ENCODE results near the gene MLXIP. TPM values are rescaled to one million over a fixed set of nuclear protein-coding genes. Genes with fewer than 3 reads are reported as not detected.

MLXIP gene
- total and polyA plus RNA-seq, 2 experiments from 2014 or later: 16.2 to 23.0 TPM

DNA sequence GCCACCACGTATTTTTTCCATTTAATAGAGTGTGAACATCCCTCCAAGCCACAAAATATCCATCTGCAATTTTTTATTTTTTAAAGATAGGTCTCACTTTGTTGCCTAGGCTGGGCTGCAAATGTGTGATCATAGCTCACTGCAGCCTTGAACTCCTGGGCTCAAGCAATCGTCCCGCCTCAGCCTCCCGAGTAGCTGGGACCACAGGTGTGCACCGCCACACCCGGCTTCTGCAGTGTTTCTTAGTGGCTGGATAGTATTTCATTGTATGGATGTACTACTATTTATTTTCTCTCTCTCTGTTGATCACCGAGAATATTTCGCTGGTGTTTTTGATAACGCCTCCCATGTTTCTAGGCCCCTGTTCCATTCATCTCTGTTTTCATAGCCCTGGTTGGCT is 17.5 kb downstream of the MLXIP start:
- TF ChIP-seq ZNF462 (CRISPR knock-in tag; IDR thresholded peaks at IDR 0.05) (no peak), NANOG (IDR thresholded peaks at IDR 0.05; ENCODE audit: borderline replicate concordance) (no peak), POLR2AphosphoS5 (IDR thresholded peaks at IDR 0.05; ENCODE audit: low read depth) (no peak), CREB1 (CRISPR knock-in tag; IDR thresholded peaks at IDR 0.05; ENCODE audit: low read depth) (no peak), EZH2phosphoT487 (IDR thresholded peaks at IDR 0.05; ENCODE audit: unreplicated experiment) (no peak), STAT1 (IDR thresholded peaks at IDR 0.05; ENCODE audit: unreplicated experiment) (no peak), JUNB (IDR thresholded peaks at IDR 0.05; ENCODE audit: unreplicated experiment) (no peak), ZNF114 (CRISPR knock-in tag; IDR thresholded peaks at IDR 0.05) (no peak)
- TF ChIP-seq, protein P1, sequence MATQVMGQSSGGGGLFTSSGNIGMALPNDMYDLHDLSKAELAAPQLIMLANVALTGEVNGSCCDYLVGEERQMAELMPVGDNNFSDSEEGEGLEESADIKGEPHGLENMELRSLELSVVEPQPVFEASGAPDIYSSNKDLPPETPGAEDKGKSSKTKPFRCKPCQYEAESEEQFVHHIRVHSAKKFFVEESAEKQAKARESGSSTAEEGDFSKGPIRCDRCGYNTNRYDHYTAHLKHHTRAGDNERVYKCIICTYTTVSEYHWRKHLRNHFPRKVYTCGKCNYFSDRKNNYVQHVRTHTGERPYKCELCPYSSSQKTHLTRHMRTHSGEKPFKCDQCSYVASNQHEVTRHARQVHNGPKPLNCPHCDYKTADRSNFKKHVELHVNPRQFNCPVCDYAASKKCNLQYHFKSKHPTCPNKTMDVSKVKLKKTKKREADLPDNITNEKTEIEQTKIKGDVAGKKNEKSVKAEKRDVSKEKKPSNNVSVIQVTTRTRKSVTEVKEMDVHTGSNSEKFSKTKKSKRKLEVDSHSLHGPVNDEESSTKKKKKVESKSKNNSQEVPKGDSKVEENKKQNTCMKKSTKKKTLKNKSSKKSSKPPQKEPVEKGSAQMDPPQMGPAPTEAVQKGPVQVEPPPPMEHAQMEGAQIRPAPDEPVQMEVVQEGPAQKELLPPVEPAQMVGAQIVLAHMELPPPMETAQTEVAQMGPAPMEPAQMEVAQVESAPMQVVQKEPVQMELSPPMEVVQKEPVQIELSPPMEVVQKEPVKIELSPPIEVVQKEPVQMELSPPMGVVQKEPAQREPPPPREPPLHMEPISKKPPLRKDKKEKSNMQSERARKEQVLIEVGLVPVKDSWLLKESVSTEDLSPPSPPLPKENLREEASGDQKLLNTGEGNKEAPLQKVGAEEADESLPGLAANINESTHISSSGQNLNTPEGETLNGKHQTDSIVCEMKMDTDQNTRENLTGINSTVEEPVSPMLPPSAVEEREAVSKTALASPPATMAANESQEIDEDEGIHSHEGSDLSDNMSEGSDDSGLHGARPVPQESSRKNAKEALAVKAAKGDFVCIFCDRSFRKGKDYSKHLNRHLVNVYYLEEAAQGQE (IDR thresholded peaks at IDR 0.05; ENCODE audit: unreplicated experiment): no peak
- H3K36me3 ChIP-seq (ENCODE audit: insufficient read depth): no peaks in the 10 kb centered on the region
- peaks cover 56% of the 10 kb centered on the region for H3K79me2 ChIP-seq (replicated peaks; ENCODE audit: insufficient read depth)
- 0 out of 2 replicates have a peak overlapping the region, but pooled peaks have one; percentile 55 for H3K27ac ChIP-seq (ENCODE audit: low read depth)
- no peaks in the 10 kb centered on the region for H3K9me2 ChIP-seq (ENCODE audit: insufficient read depth)
- H3K4me1 Mint-ChIP-seq: peaks cover 22% of the 10 kb centered on the region
- H3K9me3 Mint-ChIP-seq: no peaks in the 10 kb centered on the region
- H3K4me3 ChIP-seq: no peak overlapping the region
- no peak for DNase-seq (ENCODE audit: low spot score)
- H4K20me1 ChIP-seq (replicated peaks; ENCODE audit: insufficient read depth): peaks cover 12% of the 10 kb centered on the region
- H3K4me2 ChIP-seq: no peak overlapping the region
- no peak for ATAC-seq
- H3K4me1 ChIP-seq (ENCODE audit: insufficient read depth): peaks cover 15% of the 10 kb centered on the region
- H3K27me3 ChIP-seq (ENCODE audit: insufficient read depth): no peaks in the 10 kb centered on the region
- H2AFZ ChIP-seq: no peak overlapping the region
- H3K36me3 Mint-ChIP-seq (ENCODE audit: low read depth): no peaks in the 10 kb centered on the region; the same call in 2 of the 3 replicates
- H3F3A ChIP-seq (replicated peaks; ENCODE audit: low read depth): peaks cover 3% of the 10 kb centered on the region; the same call in 1 of the 2 replicates
- H3K4me3 Mint-ChIP-seq: no peak overlapping the region
- H3K27me3 Mint-ChIP-seq (ENCODE audit: insufficient read depth, low read depth, poor library complexity): no peaks in the 10 kb centered on the region
- peak overlapping the region; percentile 81 for H3K27ac Mint-ChIP-seq
